Adrenal gland (tissue), 5 donors: Measurements from ENCODE around the gene RPS26.

Source experiments
- CTCF ChIP-seq, 6 experiments: fragments of 450-650 bp in 4 of 6; fragments of 200-600 bp in 2 of 6; sonication (generic) in 1 of 6; IDR thresholded peaks; 1 replicate in 5 of 6; 2 replicates in 1 of 6; pipeline versions ENCODE4 v1.5.1 to v1.8.0; 2016 to 2021; ENCODE audit warnings: antibody characterized with exemption in 6 of 6, mild to moderate bottlenecking in 2 of 6, moderate library complexity in 1 of 6
- POLR2A ChIP-seq, 2 donors: fragments of 450-650 bp; IDR thresholded peaks; one replicate each; pipeline ENCODE4 v1.6.1; 2017; ENCODE audit warnings: antibody characterized with exemption in 2 of 2, mild to moderate bottlenecking in 2 of 2, moderate library complexity in 1 of 2
- donor health status: DM: no; HTN: no; CAD: no.

- no peak for TF ChIP-seq CTCF (IDR thresholded peaks at IDR 0.05)
- no peak for TF ChIP-seq POLR2A (IDR thresholded peaks at IDR 0.05)
Observed at GRCh38 chr12:56021889-56022497, 19.7 kb upstream of the RPS26 start.
